ENCODE data around the gene RAMAC. TPM values are rescaled to one million over a fixed set of nuclear protein-coding genes. Genes with fewer than 3 reads are reported as not detected.
"Not testable (repeated sequence)": the region's sequence is repeated elsewhere in the genome, so short reads cannot be mapped to it uniquely, and the experiment has no call there.

Gene RAMAC
- total RNA-seq, 2 donors from 2014 or later: 13.0 to 13.9 TPM

DNA sequence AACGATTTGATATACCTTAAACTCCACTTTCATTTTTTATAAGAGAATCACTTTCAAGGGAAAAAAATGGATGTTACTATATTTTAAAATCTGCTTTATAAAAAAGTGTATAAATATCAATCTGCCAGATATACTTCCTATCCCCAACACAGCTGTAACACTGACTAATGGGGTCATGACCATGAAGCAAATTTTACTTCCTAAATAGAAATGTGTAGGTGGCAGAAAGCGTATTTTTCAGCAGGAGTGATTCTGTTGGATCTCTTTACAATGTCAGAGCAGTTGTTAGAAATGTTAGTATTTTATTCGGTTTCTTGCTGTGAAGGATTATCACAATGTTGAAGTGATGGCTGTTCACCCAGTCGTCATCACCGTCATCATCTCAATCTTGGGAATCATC lies 30.9 kb downstream of the RAMAC start:
- Histone ChIP-seq H3K27ac (no peak overlapping the region), H3K4me1 (peaks cover 0 to 6% of the 10 kb centered on the region in 2 donors), H3K9me3 (no peaks in the 10 kb centered on the region), H3K27me3 (no peaks in the 10 kb centered on the region), H3K4me3 (no peak overlapping the region), H3K36me3 (peaks cover 46% of the 10 kb centered on the region)
- TF ChIP-seq CTCF (IDR thresholded peaks at IDR 0.05): no peak
- no peak for DNase-seq (ENCODE audit: low spot score)

GRCh38 chr15:83018436-83018835 lies 32.4 kb downstream of the RAMAC start:
- Histone ChIP-seq H3K36me3 (peaks cover 46% of the 10 kb centered on the region), H3K9me3 (no peaks in the 10 kb centered on the region), H3K27me3 (no peaks in the 10 kb centered on the region), H3K4me3 (no peak overlapping the region), H3K27ac (no peak overlapping the region), H3K4me1 (no peaks in the 10 kb centered on the region)
- TF ChIP-seq CTCF (IDR thresholded peaks at IDR 0.05): no peak
- no peak for DNase-seq (ENCODE audit: low spot score)

GRCh38 chr15:83030021-83030420 lies 44.0 kb downstream of the RAMAC start:
- Histone ChIP-seq H3K27ac (no peak overlapping the region), H3K27me3 (no peaks in the 10 kb centered on the region), H3K4me1 (no peaks in the 10 kb centered on the region), H3K36me3 (peaks cover 17% of the 10 kb centered on the region), H3K9me3 (no peaks in the 10 kb centered on the region), H3K4me3 (no peak overlapping the region)
- no peak for TF ChIP-seq CTCF (IDR thresholded peaks at IDR 0.05)
- no peak for DNase-seq (ENCODE audit: low spot score)

DNA sequence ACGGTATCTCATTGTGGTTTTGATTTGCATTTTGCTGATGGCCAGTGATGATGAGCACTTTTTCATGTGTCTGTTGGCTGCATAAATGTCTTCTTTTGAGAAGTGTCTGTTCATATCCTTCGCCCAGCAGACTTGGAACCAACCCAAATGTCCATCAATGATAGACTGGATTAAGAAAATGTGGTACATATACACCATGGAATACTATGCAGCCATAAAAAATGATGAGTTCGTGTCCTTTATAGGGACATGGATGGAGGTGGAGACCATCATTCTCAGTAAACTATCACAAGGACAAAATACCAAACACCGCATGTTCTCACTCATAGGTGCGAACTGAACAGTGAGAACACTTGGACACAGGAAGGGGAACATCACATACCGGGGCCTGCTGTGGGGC lies 45.2 kb downstream of the RAMAC start:
- not testable (repeated sequence) for H3K9me3 ChIP-seq; H3K4me3 ChIP-seq; H3K27ac ChIP-seq; H3K4me1 ChIP-seq; DNase-seq (ENCODE audit: low spot score); H3K27me3 ChIP-seq
- peaks cover 17% of the 10 kb centered on the region for H3K36me3 ChIP-seq

- H3K27ac ChIP-seq: no peak overlapping the region
- peaks cover 20% of the 10 kb centered on the region for H3K36me3 ChIP-seq
Measured at GRCh38 chr15:83036253-83036652, 50.2 kb downstream of the RAMAC start.

DNA sequence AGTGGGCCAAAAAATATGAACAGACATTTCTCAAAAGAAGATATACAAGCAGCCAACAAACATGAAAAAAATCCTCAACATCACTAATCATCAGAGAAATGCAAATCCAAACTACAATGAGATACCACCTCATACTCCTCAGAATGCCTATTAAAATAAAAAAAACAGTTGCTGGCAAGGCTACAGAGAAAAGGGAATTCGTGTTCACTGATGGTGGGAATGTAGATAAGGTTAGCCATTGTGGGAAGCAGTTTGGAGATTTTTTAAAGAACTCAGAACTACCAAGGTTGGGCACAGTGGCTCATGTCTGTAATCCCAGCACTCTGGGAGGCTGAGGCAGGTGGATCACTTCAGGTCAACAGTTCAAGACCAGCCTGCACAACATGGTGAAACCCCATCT lies 53.2 kb downstream of the RAMAC start:
- peaks cover 36% of the 10 kb centered on the region for H3K36me3 ChIP-seq
- no peaks in the 10 kb centered on the region for H3K27me3 ChIP-seq
- H3K27ac ChIP-seq: no peak overlapping the region
- H3K9me3 ChIP-seq: peaks cover 0 to 3% of the 10 kb centered on the region in 2 donors
- no peak for DNase-seq (ENCODE audit: low spot score)
- TF ChIP-seq CTCF (IDR thresholded peaks at IDR 0.05): no peak
- no peak overlapping the region for H3K4me3 ChIP-seq
- H3K4me1 ChIP-seq: no peaks in the 10 kb centered on the region

More at GRCh38 chr15:83036253-83036652, 50.2 kb downstream of the RAMAC start:
- Histone ChIP-seq H3K4me3 (no peak overlapping the region), H3K27me3 (no peaks in the 10 kb centered on the region), H3K9me3 (peaks cover 0 to 3% of the 10 kb centered on the region in 2 donors), H3K4me1 (no peaks in the 10 kb centered on the region)
- TF ChIP-seq CTCF (IDR thresholded peaks at IDR 0.05): no peak
- DNase-seq (ENCODE audit: low spot score): no peak

Other genes starting within 250 kb of the RAMAC start
- 10 to 100 TPM in 1 of 2 donors, 1 to 10 TPM in 1; 9.0 to 58.8 TPM for gene FSD2, start 180.1 kb upstream of the RAMAC start, total RNA-seq
- 1 to 10 TPM; 5.2 to 6.7 TPM for gene WHAMM, start 176.6 kb upstream of the RAMAC start, total RNA-seq
- 10 to 100 TPM; 18.3 to 24.8 TPM for gene HOMER2, start 33.5 kb upstream of the RAMAC start, total RNA-seq
- gene C15orf40, start 25.4 kb downstream of the RAMAC start, total RNA-seq: 1 to 10 TPM; 5.9 to 9.4 TPM
- 100 to 1,000 TPM; 116 to 206 TPM for gene BTBD1, start 81.0 kb downstream of the RAMAC start, total RNA-seq
- gene TM6SF1, start 121.4 kb downstream of the RAMAC start, total RNA-seq: 10 to 100 TPM in 1 of 2 donors, 1 to 10 TPM in 1; 7.3 to 30.2 TPM
- 10 to 100 TPM; 25.6 to 30.0 TPM for gene HDGFL3, start 221.6 kb downstream of the RAMAC start, total RNA-seq

Data from right atrium auricular region (tissue), 2 donors.